IPS-NIHi7 (cell line): Measurements from ENCODE around the gene TMEM116.

Source experiments
- DNase-seq: peaks from one replicate; pipeline ENCODE4 v3.0.0; 2012; ENCODE audit warnings: mixed read lengths; ENCODE audit errors: extremely low spot score

TMEM116 gene

DNA sequence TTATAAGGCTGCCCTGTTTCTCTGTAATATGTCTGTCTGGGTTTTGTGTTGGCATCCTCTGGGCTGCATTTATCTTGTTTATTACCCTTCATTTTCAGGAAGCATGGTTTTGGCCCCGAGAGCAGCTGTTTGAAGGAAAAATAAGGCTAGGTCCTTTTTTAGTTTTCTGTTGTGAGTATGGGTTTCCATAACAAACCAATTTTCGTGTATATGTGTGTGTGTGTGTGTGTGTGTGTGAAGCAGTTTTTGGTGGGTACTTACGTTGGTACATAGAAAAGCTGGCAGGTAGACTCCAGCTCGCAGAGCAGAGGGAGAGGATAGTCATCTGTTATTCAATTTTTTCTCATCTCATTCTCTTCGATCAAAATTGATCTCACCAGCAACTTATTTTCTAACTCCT lies 118.4 kb downstream of the TMEM116 start:
- no peak for DNase-seq

DNA sequence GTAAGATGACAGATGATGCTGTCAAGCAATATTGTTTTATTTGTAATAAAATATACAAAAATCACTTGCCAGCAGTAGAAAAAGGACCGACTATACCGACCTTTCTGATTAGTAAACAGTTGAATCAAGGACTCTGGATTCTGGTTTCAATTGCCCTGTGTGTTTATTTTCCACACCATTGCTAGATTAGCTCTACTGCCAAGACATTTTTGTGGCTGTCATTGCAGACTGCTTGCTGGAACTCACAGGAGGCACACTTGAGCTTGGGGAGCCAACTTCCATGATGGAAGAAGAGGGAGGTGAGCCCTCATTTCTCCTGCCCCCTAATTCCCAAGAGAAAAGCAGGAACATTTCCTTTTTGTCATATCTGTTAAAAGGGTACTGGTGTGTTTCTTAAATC lies 119.7 kb downstream of the TMEM116 start:
- no peak for DNase-seq

DNA sequence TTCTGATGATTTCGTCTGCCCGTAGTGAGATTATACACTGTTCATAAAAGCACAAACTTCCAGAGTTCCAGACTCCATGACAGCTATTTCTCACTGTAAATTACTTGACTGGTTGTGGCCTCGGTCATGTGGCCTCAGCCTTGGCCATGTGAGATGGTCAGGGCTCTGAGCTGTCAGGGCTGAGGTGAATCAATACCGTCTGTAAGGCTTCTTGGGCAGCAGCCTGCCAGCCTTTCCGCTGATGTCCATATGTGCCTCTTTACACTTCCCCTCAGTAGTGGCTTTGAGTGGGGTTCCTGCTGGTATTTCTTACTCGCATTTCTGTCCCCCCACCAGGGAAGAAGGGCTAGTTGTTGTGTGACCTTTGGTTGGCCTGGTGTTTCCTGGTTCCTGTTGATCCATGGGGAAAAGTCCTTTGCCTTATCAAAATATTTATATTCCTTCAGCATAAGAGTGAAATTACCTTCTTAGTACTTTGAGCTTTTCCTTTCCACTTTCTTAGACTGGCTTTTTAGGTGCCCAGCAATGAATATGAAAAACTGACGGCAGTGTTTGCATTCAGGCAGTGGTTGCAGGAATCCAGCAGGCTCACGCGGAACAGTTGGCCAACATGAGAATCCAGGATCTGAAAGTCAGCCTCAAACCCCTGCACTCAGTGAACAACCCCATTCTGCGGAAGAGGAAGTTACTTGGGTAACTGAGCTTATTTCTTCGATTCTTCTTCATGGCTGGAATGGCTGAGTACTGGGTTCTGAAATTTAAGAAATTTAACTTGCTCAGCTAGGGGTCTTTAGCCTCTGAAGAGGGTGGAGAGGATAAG lies 124.8 kb downstream of the TMEM116 start:
- DNase-seq = no peak

DNA sequence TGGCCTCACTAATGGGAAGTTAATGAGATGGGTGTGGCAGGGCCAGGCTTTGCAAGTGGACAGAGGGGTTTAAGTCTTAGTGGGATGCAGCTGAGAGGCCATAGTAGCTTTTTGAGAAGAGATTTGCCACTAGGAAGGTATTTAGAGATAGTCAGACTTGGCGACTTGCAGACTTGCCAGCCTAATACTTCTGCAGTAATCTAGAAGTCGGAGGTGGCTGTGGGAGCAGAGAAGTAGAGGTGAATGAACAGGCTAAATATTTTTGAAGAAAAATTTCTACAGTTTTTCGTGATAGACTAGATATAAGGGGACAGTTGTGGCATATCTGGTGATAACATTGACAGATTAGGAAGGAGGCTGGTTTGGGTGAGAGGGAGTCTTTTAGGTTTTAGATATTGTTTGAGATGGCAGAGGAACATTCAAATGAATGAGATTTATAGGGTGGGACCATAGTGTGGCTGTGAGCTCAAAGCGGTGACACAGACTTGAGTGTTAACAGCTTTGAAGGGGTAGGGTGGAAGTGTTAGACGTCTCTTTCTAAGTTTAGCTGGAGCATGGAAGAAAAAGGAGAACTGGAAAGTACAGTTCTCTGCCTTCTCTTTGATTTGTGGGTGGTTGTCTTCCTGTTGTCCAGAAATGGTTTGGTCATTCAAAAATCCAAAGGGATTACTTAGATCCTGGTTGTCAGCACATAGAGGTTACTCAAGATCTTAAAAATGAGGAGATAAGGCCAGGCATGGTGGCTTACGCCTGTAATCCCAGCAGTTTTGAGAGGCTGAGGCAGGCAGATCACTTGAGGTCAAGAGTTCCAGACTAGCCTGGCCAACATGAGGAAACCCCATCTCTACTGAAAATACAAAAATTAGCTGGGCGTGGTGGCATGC lies 126.1 kb downstream of the TMEM116 start:
- no peak for DNase-seq

DNA sequence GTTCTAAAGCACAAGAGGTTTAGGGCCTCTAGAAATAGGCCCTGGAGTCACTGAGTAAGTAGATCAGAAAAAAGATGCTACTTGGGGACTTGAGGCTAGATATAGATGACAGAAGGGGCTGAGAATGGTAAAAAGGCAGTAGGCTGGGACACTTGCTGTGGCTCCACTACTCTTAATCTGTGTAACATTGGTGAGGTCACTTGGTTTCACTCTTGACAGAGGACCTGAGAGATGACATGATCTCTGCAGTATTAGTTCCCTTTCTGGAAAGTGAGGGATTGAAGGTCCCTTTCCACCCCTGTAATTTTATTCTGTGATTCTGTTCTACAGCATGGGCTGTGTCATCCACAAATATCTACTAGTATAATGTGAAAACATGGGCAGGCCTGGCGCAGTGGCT lies 131.2 kb downstream of the TMEM116 start:
- no peak for DNase-seq
